ENCODE results near the gene NUDT22. TPM values are rescaled to one million over a fixed set of nuclear protein-coding genes. Genes with fewer than 3 reads are reported as not detected.

NUDT22 gene
- total RNA-seq, 1 donor from 2014 or later, result 47.8 TPM

- H3K27ac ChIP-seq, result peak within 1 kb of the TSS; percentile 98
- H3K4me1 ChIP-seq, result peaks cover 41% of the 10 kb centered on the region
- DNase-seq (peak; percentile 99), ATAC-seq (peak; percentile 80)
- TF ChIP-seq CTCF (IDR thresholded peaks at IDR 0.05), result no peak
- H3K9me3 ChIP-seq, result no peaks in the 10 kb centered on the region
- peaks cover 28% of the 10 kb centered on the region for H3K36me3 ChIP-seq
- intact Hi-C loops (cut with DNase I), result no loop called here
- peak within 1 kb of the TSS; percentile 94 for H3K4me3 ChIP-seq
- no peaks in the 10 kb centered on the region for H3K27me3 ChIP-seq
Observed at GRCh38 chr11:64240435-64241240, 14.6 kb downstream of the NUDT22 start, which contains the start of gene FKBP2. TSS of gene FKBP2 (plus strand) at chr11:64241095. CDS start at chr11:64242388, 1,293 bp downstream.

- Histone ChIP-seq H3K36me3 (peaks cover 28% of the 10 kb centered on the region), H3K27me3 (no peaks in the 10 kb centered on the region), H3K4me1 (peaks cover 41% of the 10 kb centered on the region), H3K4me3 (peak overlapping the region; percentile 94), H3K9me3 (no peaks in the 10 kb centered on the region), H3K27ac (peak overlapping the region; percentile 98)
- intact Hi-C loops (cut with DNase I), result no loop called here
- DNase-seq (peak; percentile 100), ATAC-seq (peak; percentile 91)
- no peak for TF ChIP-seq CTCF (IDR thresholded peaks at IDR 0.05)
Observed at GRCh38 chr11:64241241-64241490, 15.1 kb downstream of the NUDT22 start.

- peak; percentile 18 for TF ChIP-seq CTCF (IDR thresholded peaks at IDR 0.05)
- ATAC-seq, result peak; percentile 0
- peaks cover 41% of the 10 kb centered on the region for H3K4me1 ChIP-seq
Observed at GRCh38 chr11:64241491-64242374, 15.7 kb downstream of the NUDT22 start.

GRCh38 chr11:64243236-64243854, 17.3 kb downstream of the NUDT22 start:
- H3K27ac ChIP-seq, result no peak overlapping the region

More at GRCh38 chr11:64241491-64242374, 15.7 kb downstream of the NUDT22 start:
- intact Hi-C loops (cut with DNase I), result no loop called here
- no peak for DNase-seq
- H3K4me3 ChIP-seq, result peak overlapping the region; percentile 94
- no peaks in the 10 kb centered on the region for H3K9me3 ChIP-seq
- peaks cover 28% of the 10 kb centered on the region for H3K36me3 ChIP-seq
- H3K27ac ChIP-seq, result peak overlapping the region; percentile 98
- H3K27me3 ChIP-seq, result no peaks in the 10 kb centered on the region

More at GRCh38 chr11:64243236-64243854, 17.3 kb downstream of the NUDT22 start:
- intact Hi-C loops (cut with DNase I), result no loop called here
- Histone ChIP-seq H3K27me3 (no peaks in the 10 kb centered on the region), H3K36me3 (peaks cover 22% of the 10 kb centered on the region), H3K4me3 (no peak overlapping the region), H3K4me1 (peaks cover 38% of the 10 kb centered on the region), H3K9me3 (no peaks in the 10 kb centered on the region)
- DNase-seq (no peak), ATAC-seq (no peak)
- no peak for TF ChIP-seq CTCF (IDR thresholded peaks at IDR 0.05)

Data from upper lobe of right lung (tissue), 1 donor.